GM19397 (cell line): ENCODE measurements around the gene SLC16A3.

Experiments used
- ATAC-seq: cut with Tn5 transposase; IDR thresholded peaks from one replicate; pipeline ENCODE4 v1.9.1; 2021; ENCODE audit warnings: mild to moderate bottlenecking, moderate library complexity; ENCODE audit not compliant: unreplicated experiment

The SLC16A3 gene

DNA sequence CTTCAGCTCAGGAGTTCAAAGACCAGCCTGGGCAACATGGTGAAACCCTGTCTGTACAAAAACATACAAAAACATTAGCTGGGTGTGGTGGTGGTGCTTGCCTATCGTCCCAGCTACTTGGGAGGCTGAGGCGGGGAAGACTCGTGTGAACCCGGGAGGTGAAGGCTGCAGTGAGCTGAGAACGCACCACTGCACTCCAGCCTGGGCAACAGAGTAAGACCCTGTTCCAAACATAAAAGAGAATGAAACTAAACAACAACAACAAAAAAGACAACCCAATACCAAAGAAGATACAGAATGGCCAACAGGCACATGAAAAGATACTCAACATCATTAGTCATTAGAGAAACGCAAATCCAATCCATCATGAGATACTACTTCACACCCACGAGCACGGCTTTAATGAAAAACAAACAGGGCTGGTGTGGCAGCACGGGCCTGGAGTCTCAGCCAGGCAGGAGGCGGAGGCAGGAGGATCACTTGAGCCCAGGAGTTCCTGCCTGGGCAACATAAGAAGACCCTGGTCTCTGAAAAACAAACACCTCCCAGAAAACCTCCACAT lies 7.4 kb upstream of the SLC16A3 start:
- ATAC-seq: no peak

DNA sequence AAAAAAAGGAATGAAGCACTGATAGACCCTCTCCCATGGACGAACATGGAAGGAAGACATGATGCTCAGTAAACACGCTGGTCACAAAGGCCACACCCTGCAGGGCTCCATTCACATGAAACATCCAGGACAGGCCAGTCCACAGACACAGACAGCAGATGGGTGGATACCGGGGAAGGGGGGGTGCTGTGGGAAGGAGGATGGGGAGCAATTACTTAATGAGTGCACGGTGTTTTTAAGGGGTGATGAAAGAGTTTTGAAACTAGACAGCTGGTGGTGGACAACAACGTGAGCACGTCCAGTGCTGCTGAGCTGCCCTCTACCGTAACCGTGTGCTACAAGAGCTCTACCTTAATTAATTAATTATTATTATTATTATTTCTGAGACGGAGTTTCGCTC lies 6.0 kb upstream of the SLC16A3 start:
- ATAC-seq: no peak

DNA sequence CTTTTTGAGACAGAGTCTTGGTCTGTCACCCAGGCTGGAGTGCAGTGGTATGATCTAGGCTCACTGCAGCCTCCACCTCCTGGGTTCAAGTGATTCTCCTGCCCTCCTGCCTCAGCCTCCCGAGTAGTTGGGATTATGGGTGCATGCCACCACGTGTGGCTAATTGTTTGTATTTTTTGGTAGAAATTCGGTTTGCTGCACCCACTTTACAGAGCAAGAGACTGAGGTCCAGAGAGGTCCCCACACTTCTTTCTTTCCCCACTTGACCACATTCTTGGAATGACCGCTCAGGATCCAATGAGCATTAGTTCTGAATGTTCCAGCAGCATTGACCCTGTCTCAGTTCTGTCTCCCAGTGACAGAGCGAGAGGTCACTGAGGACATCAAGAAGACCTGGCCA lies 5.3 kb upstream of the SLC16A3 start:
- no peak for ATAC-seq

DNA sequence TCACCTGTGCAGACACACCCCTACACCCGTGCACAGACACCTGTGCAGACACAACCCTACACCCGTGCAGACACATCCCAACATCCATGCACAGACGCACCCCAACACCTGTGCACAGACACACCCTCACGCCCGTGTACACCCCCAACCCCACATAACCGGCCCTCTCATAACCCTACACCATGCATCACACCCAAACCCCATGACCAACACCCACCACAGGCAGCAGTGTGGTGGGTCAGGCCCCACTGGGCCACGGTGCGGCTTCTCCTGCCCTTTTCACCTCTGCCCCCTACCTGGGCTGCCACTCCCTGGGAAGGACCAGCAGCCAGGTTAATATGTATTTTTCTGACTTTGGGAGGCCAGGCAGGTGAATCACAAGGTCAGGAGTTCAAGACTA lies 4.2 kb upstream of the SLC16A3 start:
- no peak for ATAC-seq

- ATAC-seq: no peak
Observed at GRCh38 chr17:82225368-82226029, 3.3 kb upstream of the SLC16A3 start.

- no peak for ATAC-seq
Observed at GRCh38 chr17:82226146-82226808, 2.6 kb upstream of the SLC16A3 start.

DNA sequence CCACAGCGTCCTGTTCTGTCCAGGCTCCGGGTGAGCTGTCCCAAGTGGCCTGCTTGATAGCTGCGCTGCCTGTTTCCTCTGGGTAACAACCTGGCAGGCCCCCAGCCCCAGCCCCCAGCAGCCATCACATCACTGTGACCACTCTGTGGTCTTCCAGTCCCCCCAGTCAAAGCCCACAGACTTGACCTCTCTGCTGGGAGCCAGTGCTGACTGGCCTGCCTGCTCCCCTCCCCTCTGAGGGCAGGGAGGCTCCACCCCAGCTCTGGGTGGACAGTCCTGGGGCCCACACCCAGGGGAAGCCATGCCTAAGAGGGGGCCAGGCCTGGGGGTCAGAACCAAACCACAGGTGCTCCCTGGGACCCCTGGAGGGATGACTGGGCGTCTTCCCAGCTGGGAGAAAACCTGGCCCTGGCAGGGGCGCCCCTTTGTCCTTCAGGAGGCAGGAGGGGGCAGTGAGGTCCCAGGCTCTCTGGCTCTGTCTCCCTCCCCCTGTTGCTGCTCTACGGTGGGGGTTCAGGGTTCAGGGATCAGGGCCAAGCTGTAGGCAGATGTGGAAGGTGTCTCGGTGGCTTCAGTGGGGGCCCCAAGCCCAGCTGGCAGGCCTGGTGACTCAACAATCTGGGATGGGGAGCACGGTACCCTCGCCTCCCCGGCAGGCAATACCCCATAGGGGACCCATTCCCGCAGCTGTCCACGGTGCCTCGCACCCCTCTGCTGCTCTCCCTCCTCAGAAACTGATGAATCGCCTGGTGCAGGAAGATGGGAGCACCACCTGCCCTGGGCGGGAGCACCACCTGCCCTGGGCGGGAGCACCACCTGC lies 1.8 kb upstream of the SLC16A3 start:
- no peak for ATAC-seq

DNA sequence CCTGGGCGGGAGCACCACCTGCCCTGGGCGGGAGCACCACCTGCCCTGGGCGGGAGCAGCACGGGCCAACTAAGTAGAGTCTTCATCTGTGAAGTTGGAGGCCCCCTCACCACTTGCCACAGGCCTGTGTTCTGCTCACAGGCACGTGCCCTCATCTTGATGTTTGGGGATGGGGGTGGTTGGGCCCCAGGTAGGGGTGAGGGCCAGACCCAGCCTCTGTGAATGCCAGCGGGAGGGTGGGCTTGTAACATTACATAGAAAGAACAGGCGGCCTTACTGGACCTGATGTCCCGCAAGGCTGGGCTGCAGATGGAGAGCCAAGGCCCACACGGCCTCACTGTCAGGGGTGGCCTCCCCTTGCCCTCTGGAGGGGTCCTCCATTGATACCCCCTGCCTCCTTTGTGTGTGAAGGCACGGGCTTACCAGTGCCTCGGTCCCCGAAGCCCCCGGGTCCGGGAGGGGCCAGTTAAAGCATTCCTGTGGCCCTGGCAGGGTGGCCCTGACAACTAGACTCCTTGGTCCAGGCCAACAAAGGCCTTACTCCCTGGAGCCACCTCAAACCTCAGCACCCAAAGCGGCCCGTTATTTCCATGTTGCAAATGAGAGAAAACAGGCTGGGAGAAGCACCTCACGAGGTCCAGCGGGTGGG lies 1.1 kb upstream of the SLC16A3 start:
- ATAC-seq: no peak

- peak; percentile 27 for ATAC-seq
Observed at GRCh38 chr17:82228278-82228841, 482 bp upstream of the SLC16A3 start.

DNA sequence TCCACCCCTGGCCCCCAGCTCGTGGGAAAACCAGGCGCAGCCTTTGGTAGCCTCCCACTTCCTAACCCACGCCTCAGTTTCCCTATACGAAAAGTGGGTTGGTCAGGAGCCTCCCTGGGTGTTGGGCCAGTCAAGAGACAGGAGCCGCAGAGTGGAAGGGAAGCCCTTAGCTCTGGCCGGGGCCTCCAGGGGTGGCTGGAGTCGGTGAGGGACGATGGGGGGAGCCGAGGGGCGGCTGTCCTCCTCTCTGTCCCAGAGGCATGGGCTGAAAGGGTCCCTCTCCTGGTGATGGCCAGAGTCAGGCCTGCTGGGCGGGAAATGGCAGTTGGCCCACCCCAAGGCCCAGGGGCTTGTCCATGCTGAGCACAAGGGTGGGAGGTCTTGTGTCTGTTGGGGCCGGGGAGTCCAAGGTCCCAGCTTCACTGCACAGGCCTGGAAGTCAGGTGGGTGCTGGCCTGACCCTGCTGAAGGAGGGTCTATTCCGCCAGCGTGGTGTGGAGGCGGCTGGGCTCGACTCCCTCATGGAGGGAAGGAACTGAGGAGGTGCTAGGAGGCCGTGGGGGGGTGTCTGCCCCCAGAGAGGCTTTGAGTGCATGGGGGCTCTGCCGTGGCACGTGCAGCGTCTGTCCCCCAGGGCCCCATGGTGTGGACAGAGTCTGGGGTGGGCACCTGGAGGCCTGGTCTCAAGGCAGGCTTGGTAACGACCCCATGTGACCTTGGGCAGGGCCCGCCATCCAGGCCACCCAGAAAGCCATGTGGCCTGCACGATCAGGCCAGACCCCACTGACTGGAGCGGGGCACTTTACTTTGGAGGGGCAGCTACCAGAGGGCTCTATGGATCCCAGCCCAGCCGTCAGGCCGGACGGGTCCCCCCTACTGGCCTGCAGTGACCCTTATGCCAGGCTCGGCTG lies 1.1 kb downstream of the SLC16A3 start:
- ATAC-seq: no peak

- peak; percentile 29 for ATAC-seq
Observed at GRCh38 chr17:82230609-82231311, 1.9 kb downstream of the SLC16A3 start.

DNA sequence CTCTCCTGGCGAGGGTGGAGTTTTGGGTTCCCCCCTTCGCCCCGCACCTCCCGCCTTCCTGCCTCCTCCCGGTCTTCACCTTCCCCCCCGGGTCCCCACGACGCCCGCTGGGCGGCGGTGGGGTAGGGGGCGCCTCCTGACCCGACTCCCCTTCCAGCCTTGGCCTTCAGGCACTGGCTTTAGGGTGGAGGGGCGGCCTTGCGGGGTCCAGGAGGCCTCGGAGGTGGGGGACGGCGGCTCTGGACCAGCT lies 2.4 kb downstream of the SLC16A3 start:
- no peak for ATAC-seq

DNA sequence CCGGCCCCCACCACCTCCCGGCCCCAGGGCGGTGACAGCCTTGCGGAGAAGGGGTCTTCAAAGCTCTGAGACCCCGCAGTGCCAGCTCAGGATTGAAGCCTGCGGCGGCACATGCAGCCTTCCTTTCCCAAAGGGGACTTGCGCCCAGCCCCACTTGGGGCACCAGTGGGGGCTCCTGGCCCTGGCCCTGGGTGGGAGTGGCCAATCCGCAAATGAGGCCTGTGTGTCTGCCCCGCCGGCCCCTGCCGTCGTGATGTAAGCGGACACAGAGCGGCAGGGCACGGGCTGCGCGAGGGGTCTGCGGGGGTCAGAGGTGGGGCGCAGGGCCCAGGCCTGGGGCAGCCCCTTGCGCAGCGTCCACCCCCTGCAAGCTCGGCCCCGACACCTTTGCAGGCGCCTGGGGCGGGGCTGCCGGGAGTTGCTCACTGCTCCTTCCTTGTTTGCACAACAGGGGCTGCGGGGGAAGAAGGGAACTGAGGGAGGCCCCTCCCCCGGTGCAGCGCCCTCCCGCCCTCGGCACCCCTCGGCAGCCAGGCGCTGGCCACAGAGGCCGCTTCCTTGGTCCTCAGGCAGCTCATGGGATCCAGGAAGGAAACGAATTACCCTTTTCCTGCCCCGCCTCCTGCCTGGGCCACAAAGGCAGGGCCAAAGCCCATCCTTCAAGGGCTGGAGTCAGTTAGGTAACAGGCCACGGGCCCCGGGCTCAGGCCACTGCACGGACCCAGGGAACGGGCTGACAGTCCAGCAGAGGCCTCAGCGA lies 2.9 kb downstream of the SLC16A3 start:
- no peak for ATAC-seq

GRCh38 chr17:82232322-82232820 lies 3.5 kb downstream of the SLC16A3 start:
- ATAC-seq: no peak

- ATAC-seq: no peak
Observed at GRCh38 chr17:82232876-82233785, 4.3 kb downstream of the SLC16A3 start.

DNA sequence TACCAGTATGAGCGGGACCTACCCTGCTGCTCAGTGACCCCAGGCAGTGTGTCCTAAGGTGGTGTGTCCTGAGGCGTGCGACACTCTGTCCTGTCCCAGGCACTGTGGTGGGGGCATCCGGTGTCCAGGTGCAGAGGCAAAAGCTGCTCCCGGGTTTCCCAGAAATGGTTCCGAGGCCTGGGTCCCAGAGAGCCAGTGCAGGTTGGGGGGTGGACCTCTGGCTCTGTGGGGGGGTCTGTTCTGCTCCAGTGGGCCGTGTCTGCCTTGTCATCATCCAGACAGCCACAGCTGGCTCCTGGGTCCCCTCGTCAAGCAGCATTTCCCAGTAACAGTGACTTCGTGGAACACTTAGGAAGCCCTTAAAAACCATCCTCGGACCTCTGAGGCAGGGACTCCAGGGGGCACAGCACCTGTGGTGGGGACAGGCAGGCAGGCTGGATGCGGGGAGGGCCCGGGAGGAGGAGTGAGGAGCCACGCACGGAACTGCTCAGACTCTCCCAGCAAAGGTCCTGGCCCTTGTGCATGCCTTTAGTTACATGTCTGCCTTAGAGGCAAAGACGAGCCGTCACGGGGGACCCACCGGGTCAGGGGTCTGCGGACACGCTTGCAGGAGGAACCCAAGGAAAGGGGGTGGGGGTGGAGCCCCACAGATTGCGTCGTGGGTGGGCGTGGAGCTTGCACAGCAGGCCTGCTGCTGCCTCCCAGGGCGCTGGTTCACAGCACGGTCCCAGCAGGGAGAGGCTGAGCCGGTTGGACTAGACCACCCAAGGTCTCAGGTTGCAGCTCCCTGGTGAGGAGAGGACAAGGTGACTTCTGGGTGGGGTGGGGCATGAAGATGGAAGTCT lies 5.6 kb downstream of the SLC16A3 start:
- no peak for ATAC-seq
